HG03159 (cell line): ENCODE results near the gene FAM180A.
"Not testable (repeated sequence)": the region's sequence is repeated elsewhere in the genome, so short reads cannot be mapped to it uniquely, and the experiment has no call there.

Experiments used
- ATAC-seq: cut with Tn5 transposase; IDR thresholded peaks from one replicate; pipeline ENCODE4 v1.9.1; 2021; ENCODE audit warnings: mild to moderate bottlenecking, moderate library complexity; ENCODE audit not compliant: unreplicated experiment

Gene FAM180A

DNA sequence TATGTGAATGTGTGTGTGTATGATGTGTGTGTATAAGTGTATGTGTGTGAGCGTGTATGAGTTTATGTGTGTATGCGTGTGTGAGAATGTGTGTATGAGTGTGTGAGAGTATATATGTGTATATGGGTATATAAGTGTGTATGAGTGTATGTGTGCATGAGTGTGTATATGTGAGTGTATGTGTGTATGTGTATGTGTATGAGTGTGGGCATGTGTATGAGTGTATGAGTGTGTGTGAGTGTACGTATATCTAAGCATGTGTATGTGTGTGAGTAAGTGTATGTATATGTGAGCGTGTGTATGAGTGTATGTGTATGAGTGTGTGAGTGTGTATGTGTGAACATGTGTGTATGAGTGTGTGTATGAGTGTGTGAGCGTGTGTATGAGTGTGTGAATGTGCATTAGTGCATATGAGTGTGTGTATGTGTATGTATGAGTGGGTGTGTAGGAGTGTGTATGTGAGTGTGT is 33.5 kb downstream of the FAM180A start:
- ATAC-seq: no peak

DNA sequence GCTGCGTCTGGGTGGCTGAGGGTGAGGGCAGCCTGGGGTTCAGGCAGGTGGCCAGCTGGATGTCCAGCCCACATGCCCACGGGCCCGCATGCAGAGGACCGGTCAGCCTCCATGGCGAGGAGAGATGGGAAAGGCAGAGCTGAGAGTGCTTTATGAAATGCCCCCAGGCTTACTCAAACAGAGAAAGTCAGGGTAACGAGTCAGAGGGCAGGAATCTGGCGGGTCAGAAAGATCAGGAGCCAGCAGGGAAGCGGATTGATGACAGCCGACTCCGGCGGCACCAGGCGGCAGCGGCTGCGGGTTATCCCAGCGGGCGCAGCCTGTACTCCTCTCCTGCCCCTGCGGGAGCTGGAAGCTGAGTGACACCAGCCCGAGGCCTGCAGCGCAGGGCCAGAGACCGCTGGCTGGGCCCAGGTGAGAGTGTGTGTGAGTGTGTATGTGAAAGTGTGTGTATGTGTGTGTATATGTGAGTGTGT is 34.0 kb downstream of the FAM180A start:
- ATAC-seq: no peak

DNA sequence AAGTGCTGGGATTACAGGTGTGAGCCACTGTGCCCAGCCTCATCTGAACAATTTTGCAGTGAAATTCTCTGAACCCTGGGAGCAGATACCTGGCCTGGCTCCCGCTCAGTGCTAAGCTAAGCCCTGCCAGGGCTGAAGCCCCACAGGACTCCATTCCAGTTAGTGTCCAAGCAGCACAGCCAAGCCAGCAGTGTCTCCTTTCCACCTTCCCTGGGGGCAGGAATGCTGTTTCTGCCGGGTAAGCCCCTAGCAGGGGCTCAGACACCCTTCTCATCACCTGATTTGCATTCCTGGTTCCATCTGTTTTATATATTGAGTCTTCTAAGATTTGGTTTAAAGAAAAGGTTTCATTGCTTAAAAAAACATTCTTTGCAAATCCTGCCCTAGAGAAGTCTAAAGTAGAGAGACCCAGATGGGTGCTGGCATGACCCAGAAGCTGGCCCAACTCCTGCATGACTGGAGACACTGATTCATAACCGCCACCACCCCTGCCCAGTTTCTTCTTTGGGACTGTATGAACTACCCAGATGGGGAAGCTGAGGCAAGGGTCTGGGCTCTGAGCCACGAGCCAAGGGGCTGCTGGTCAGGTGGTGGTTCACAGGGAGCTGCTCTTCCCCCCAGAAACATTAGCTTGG is 34.7 kb downstream of the FAM180A start:
- no peak for ATAC-seq

DNA sequence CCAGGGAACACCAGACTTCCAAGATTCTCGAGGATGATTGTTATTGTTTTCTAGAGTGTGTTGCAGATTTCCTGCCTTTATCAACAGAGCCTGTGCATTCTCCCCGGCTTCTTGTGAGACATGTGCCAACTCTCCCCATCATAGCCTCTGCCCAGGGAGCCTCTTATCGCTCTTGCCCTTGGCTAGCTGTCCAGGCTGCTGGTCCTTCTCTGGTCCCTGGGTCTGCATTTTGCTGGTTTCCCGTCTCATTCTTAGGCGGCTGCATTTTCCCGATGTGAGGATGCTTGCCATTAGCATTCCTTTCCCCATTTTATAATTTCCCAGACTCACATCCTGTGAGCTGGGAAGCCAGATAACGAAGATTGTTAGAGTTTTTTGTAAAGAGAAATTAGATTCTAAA is 35.8 kb downstream of the FAM180A start:
- ATAC-seq: no peak

DNA sequence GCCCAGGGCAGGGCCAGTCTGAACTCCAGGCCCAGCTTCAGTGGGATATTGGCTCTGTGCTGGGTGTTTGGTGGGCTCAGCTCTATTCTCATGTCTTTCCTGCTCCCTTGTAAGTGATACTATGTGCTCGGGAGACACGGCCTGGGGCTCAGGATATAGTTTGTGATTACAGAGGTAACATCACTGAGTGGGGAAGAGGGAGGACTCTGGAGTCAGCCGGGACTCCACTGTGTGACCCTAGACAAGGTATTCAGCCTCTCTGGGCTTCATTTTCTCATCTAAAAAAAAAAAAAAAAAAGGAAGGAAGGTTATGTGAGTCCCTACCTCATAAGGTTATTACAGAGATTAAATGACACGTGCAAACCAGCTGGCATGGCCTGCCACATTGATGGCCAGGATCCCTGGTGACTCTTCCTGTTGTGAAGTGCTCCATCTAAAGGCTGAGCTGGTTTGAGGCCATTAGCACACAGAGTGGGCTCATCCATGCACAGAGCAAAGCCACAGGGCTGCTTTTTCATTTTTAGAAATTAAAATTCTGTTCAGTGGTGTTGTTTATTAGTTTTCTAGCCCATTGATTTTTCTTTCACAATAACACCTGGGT is 36.3 kb downstream of the FAM180A start:
- ATAC-seq: no peak

DNA sequence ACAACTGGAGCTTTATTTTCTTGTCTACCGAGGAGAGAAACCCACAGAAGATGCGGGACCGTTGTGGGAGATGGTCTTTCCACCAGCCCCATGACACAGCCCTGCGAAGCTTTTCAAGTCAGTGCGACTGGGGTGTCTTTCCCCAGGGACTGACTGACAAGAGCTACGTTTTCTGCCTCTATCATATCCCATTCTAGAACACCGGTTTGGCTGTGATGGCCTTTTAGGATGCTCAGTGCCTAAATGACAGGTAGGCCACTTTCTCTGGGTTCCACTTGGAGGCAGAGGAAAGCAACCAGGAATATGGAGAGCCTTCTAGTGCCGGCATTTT is 37.5 kb downstream of the FAM180A start:
- no peak for ATAC-seq

GRCh38 chr7:135710417-135711138 is 38.0 kb downstream of the FAM180A start:
- ATAC-seq: no peak

- ATAC-seq: no peak
Measured at GRCh38 chr7:135709508-135709907, 39.1 kb downstream of the FAM180A start.

- ATAC-seq: no peak
Measured at GRCh38 chr7:135708041-135708440, 40.6 kb downstream of the FAM180A start.

- ATAC-seq: no peak
Measured at GRCh38 chr7:135707570-135707966, 41.0 kb downstream of the FAM180A start.

GRCh38 chr7:135706858-135707569 is 41.6 kb downstream of the FAM180A start:
- ATAC-seq: no peak

- ATAC-seq: no peak
Measured at GRCh38 chr7:135706038-135706742, 42.4 kb downstream of the FAM180A start.

GRCh38 chr7:135704698-135705097 is 43.9 kb downstream of the FAM180A start:
- ATAC-seq: no peak

DNA sequence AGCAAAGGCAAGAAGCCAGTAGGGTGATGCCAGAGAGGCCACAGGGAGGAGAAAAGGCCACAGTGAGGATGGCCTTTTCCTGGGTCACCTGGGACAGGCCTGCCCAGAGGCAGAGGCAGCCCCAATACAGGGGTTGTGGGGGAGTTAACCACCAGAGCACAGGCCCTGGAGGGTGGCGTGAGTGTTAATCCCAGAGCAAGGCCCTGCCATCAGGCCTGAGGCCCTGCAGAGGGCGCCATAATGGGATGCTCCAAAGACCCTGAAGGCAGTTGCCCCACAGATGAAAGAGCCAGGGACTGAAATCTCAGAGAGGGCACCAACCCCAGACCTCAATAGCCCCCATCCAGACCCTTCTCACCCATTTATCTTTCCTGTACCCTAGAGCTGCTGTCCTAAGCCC is 44.5 kb downstream of the FAM180A start:
- ATAC-seq: no peak

DNA sequence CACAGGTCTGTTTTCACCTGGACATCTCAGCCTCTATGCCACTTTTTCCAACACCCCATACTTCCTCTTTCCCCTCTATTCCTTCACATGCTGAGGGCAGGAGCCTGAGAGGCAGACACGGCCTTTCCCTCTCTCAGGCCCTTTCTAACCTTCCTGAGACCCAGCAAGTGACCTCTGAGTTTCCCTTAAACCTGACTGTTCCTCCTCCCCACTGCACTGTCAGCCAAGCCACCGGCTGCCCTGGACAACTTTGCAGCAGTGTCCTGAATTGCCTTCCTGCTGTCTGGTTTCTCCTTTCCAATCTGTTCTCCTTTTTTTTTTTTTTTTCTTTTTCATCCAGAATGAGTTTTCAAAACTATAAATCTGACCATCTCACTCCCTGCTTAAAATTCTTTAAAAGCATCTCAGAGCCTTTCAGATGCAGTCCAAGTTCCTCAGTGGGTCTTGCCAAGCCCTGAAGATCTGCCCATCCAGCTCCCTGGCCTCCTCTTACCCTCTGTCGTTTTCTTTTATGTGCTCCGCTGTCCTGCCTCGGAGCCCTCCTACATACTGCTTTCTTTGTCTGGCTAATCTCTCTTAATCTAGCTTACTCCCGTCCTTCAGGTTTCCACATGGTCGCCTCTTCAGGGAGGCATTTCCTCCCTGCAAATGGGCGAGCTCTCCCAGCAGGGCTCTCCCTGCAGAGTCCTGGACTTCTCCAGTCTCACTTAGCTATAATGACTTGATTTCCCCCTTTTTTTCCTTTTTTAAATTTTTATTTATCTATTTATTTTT is 51.1 kb downstream of the FAM180A start:
- no peak for ATAC-seq

- ATAC-seq: no peak
Measured at GRCh38 chr7:135693558-135693957, 55.1 kb downstream of the FAM180A start.

GRCh38 chr7:135692606-135693005 is 56.0 kb downstream of the FAM180A start:
- ATAC-seq: not testable (repeated sequence)

- ATAC-seq: no peak
Measured at GRCh38 chr7:135692055-135692454, 56.6 kb downstream of the FAM180A start.

DNA sequence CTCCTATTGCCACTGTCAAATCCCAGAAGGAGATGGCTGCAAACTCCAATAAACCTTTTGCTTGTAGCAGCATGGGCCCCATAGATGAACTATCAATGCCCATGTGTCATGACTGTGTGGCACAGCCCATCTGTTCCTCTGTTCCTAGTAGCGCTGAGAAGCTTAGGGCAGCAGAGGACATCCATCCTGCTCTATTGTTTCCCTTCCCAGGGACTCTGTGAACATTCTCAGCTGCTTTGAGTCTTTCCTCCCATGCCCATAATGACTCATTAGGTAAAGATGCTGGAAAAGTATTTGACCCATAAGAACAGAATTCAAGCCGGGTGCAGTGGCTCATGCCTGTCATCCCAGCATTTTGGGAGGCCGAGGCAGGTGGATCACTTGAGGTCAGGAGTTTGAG is 58.0 kb downstream of the FAM180A start:
- no peak for ATAC-seq

- ATAC-seq: no peak
Measured at GRCh38 chr7:135687466-135687865, 61.1 kb downstream of the FAM180A start.
